Lower lobe of right lung (tissue), 2 donors: ENCODE results near the gene ITGAL. TPM values are rescaled to one million over a fixed set of nuclear protein-coding genes. Genes with fewer than 3 reads are reported as not detected.
A peak's percentile ranks its signal among the peaks of the same experiment; 100 is the strongest.
"Not testable (repeated sequence)": the region's sequence is repeated elsewhere in the genome, so short reads cannot be mapped to it uniquely, and the experiment has no call there.

Experiments used
- ATAC-seq, 2 donors: fragments of 200-7000 bp; cut with Tn5 transposase; one replicate each; pipeline ENCODE4 v1.9.1; 2020 to 2022; ENCODE audit warnings: mild to moderate bottlenecking in 2 of 2, moderate library complexity in 2 of 2
- DNase-seq: peaks from one replicate; pipeline ENCODE4 v3.0.0-alpha.2; 2020
- H3K27ac ChIP-seq: fragments of 200-600 bp; one replicate; pipeline ENCODE4 v1.8.0; 2022
- H3K27me3 ChIP-seq: fragments of 200-600 bp; one replicate; pipeline ENCODE4 v1.8.0; 2022; ENCODE audit warnings: low read depth
- H3K36me3 ChIP-seq: fragments of 200-600 bp; one replicate; pipeline ENCODE4 v1.8.0; 2022; ENCODE audit warnings: mild to moderate bottlenecking
- H3K4me1 ChIP-seq: fragments of 200-600 bp; one replicate; pipeline ENCODE4 v1.8.0; 2022
- H3K4me3 ChIP-seq: fragments of 200-600 bp; one replicate; pipeline ENCODE4 v1.8.0; 2022; ENCODE audit warnings: mild to moderate bottlenecking
- H3K9me3 ChIP-seq: fragments of 200-600 bp; one replicate; pipeline ENCODE4 v1.8.0; 2022
- CTCF ChIP-seq: fragments of 200-600 bp; IDR thresholded peaks from one replicate; pipeline ENCODE4 v1.8.0; 2022; ENCODE audit warnings: antibody characterized with exemption, mild to moderate bottlenecking
- intact Hi-C: fragments of 100-400 bp; cut with DNase I; formaldehyde crosslinking; loops from one replicate; pipeline ENCODE4 v1.11.0; 2022
- total RNA-seq: library from RNA; stranded (reverse); fragmentation: NEBNext Ultra II Directional; extraction: Animal tissue kit (Norgen Biotek cat#: 25700); gene quantifications from one replicate; pipeline ENCODE4 v1.2.1, GENCODE V29; 2021
- donor health status: DM: no; HTN: yes; CAD: no; lungs with severe emphysema.

The ITGAL gene
- total RNA-seq, 1 donor from 2014 or later: 127 TPM

DNA sequence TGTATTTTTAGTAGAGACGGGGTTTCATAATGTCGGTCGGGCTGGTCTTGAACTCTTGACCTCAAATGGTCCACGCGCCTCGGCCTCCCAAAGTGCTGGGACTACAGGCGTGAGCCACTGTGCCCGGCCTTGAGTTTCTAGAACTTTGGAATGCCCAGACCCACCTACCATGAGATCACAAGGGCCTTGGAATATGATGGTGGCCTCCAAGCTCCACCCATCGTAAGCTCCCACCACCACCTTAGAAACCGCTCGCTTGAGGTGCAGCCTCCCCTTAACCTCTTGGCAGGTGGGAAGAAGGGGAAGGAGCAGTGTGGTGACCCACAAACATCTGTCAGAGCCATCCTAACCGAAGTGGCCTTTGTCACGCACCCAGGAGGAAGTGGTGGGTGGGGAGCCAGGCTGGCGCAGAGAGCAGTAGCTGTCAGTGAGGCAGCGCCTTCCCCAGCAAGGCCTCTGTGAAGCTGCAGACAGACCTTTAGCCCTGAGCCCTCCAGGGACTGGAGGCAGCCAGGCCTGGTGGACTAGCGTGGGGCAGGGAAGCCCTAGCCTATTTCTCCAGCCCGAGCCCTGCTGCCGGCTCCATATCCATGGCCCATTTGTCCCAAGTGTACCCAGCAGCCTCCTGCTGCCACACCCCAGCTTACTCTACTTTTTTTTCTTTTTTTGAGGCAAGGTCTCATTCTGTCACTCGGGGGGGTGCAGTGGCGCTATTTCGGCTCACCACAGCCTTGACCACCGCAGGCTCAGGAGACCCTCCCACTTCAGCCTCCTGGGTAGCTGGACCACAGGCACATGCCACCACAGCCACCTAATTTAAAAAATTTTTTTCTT lies 13.8 kb upstream of the ITGAL start:
- ATAC-seq (peak; percentile 79 to 90), DNase-seq (peak; percentile 84)
- Histone ChIP-seq H3K4me3 (no peak overlapping the region), H3K36me3 (no peaks in the 10 kb centered on the region), H3K27ac (peak overlapping the region; percentile 68), H3K27me3 (no peaks in the 10 kb centered on the region), H3K4me1 (peaks cover 14% of the 10 kb centered on the region), H3K9me3 (no peaks in the 10 kb centered on the region)
- intact Hi-C loops: no loop called here
- no peak for TF ChIP-seq CTCF

DNA sequence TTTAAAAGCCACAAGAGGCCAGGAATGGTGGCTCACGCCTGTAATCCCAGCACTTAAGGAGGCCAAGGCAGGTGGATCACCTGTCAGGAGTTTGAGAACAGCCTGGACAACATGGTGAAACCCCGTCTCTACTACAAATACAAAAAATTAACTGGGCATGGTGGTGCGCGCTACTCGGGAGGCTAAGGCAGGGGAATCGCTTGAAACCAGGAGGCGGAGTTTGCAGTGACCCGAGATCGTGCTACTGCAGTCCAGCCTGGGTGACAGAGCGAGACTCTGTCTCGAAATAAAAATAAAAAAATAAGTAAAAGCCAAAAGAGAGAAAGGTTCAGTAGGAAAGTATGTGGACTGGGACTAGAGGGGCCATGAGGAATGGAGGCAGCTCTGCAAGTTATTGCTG lies 13.1 kb upstream of the ITGAL start:
- Histone ChIP-seq H3K4me3 (no peak overlapping the region), H3K9me3 (no peaks in the 10 kb centered on the region), H3K4me1 (peaks cover 14% of the 10 kb centered on the region), H3K27ac (peak overlapping the region; percentile 68), H3K36me3 (no peaks in the 10 kb centered on the region), H3K27me3 (no peaks in the 10 kb centered on the region)
- intact Hi-C loops: no loop called here
- ATAC-seq (no peak), DNase-seq (no peak)
- no peak for TF ChIP-seq CTCF

GRCh38 chr16:30461426-30461825 lies 11.1 kb upstream of the ITGAL start:
- DNase-seq, intact Hi-C loops, H3K9me3 ChIP-seq, H3K36me3 ChIP-seq, H3K27me3 ChIP-seq, ATAC-seq, H3K4me3 ChIP-seq, H3K27ac ChIP-seq: not testable (repeated sequence)
- peaks cover 14% of the 10 kb centered on the region for H3K4me1 ChIP-seq

- Histone ChIP-seq H3K4me3 (no peak overlapping the region), H3K4me1 (peaks cover 4% of the 10 kb centered on the region), H3K27me3 (no peaks in the 10 kb centered on the region), H3K36me3 (no peaks in the 10 kb centered on the region), H3K9me3 (no peaks in the 10 kb centered on the region), H3K27ac (no peak overlapping the region)
- ATAC-seq: no peak
- no peak for DNase-seq
- intact Hi-C loops: no loop called here
- TF ChIP-seq CTCF: no peak
Observed at GRCh38 chr16:30464078-30464477, 8.5 kb upstream of the ITGAL start.

- peak overlapping the region; percentile 19 for H3K27ac ChIP-seq
- intact Hi-C loops: no loop called here
- H3K4me1 ChIP-seq: peaks cover 18% of the 10 kb centered on the region
- TF ChIP-seq CTCF: no peak
- H3K4me3 ChIP-seq: no peak overlapping the region
- no peaks in the 10 kb centered on the region for H3K9me3 ChIP-seq
- H3K27me3 ChIP-seq: peaks cover 13% of the 10 kb centered on the region
- ATAC-seq: no peak
- DNase-seq: no peak
- no peaks in the 10 kb centered on the region for H3K36me3 ChIP-seq
Observed at GRCh38 chr16:30470170-30470512, 2.4 kb upstream of the ITGAL start.

- Histone ChIP-seq H3K27me3 (peaks cover 13% of the 10 kb centered on the region), H3K9me3 (no peaks in the 10 kb centered on the region), H3K4me1 (peaks cover 18% of the 10 kb centered on the region), H3K4me3 (no peak overlapping the region), H3K27ac (no peak overlapping the region), H3K36me3 (no peaks in the 10 kb centered on the region)
- no peak for TF ChIP-seq CTCF
- intact Hi-C loops: no loop called here
- ATAC-seq: no peak
- DNase-seq: no peak
Observed at GRCh38 chr16:30470632-30470995, 1.9 kb upstream of the ITGAL start.
